BE2C (cell line): ENCODE results near the gene ORMDL3. TPM values are rescaled to one million over a fixed set of nuclear protein-coding genes. Genes with fewer than 3 reads are reported as not detected.

ENCODE experiments used
- DNase-seq: peaks from one replicate; pipeline ENCODE4 v3.0.0-alpha.2; 2020
- H3K27me3 ChIP-seq: fragments of 250-450 bp; sonication (Bioruptor Pico); 2 replicates; pipeline ENCODE4 v1.5.1; 2020; ENCODE audit warnings: mild to moderate bottlenecking
- H3K36me3 ChIP-seq: fragments of 250-450 bp; sonication (Bioruptor Pico); 2 replicates; pipeline ENCODE4 v1.5.1; 2020; ENCODE audit warnings: mild to moderate bottlenecking
- H3K4me1 ChIP-seq: fragments of 250-450 bp; sonication (Bioruptor Pico); 2 replicates; pipeline ENCODE4 v1.5.1; 2020
- H3K4me3 ChIP-seq: 2 replicates; pipeline ENCODE4 v1.5.1; 2011; ENCODE audit warnings: low read depth, low read length
- H3K9me3 ChIP-seq: fragments of 250-450 bp; sonication (Bioruptor Pico); 2 replicates; pipeline ENCODE4 v1.5.1; 2020
- polyA plus RNA-seq: library from polyadenylated mRNA; unstranded; fragments of >200 nt; gene quantifications from one replicate; pipeline ENCODE4 v1.2.1, GENCODE V29; 2012; ENCODE audit warnings: low read depth, missing spikeins; ENCODE audit not compliant: insufficient read length, insufficient read depth
- TF ChIP-seq, protein P1 (sequence below): IDR thresholded peaks from 2 replicates; pipeline ENCODE4 v1.5.1; 2012; ENCODE audit warnings: mild to moderate bottlenecking, low read depth, low read length

The ORMDL3 gene, protein sequence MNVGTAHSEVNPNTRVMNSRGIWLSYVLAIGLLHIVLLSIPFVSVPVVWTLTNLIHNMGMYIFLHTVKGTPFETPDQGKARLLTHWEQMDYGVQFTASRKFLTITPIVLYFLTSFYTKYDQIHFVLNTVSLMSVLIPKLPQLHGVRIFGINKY
- polyA plus RNA-seq: 63.1 TPM

DNA sequence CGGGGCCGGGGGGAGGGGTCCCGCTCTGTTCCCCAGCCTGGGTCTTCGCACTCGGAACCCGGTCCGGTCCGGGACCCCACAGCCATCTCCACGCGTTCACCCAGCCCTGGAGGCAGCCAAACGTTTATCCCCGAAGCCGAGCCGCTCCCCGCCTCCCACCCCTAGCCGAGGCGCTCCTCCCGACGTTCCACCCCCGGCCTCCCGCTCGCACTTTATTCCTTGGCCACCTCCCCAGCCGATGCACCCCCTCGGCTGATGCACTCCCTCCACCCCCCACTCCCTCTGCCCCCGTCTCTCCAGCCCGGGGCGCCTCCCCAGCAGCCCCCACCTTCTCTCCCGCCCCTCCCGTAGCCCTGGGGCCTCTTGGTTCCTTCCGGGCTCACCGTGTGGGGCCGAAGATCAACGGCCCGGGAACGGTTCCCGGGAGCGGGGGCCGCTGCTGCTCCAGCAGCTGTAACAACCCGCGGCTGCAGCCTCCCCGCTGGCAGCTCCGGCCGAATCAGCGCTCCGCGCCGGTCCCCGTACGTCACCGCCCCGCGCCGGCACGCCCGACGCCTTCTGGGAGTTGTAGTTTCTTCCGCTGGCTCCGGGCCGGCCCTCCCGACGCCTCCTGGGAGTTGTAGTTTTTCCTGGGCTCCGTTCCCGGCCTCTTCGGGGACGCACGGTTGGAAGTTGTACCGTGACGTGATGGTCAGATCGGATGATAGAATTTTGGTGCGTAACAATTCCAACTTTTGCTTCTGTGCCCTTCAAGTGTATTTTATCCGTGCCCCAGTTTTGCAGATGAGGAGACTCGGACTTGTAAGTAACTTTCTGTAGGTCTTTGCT, at the start of gene ORMDL3, which contains the start of gene LRRC3C:
ORMDL3 (minus strand) TSS at position 501 of the 828 bp plus-strand sequence. CDS start 3,398 bp downstream, outside the sequence.
LRRC3C (plus strand) TSS at position 632 of the 828 bp plus-strand sequence. CDS start 13,792 bp downstream, outside the sequence.
- DNase-seq: peak; percentile 96
- H3K4me1 ChIP-seq: peaks cover 20% of the 10 kb centered on the region
- peaks cover 16% of the 10 kb centered on the region for H3K36me3 ChIP-seq
- H3K9me3 ChIP-seq: no peaks in the 10 kb centered on the region
- TF ChIP-seq, protein P1, sequence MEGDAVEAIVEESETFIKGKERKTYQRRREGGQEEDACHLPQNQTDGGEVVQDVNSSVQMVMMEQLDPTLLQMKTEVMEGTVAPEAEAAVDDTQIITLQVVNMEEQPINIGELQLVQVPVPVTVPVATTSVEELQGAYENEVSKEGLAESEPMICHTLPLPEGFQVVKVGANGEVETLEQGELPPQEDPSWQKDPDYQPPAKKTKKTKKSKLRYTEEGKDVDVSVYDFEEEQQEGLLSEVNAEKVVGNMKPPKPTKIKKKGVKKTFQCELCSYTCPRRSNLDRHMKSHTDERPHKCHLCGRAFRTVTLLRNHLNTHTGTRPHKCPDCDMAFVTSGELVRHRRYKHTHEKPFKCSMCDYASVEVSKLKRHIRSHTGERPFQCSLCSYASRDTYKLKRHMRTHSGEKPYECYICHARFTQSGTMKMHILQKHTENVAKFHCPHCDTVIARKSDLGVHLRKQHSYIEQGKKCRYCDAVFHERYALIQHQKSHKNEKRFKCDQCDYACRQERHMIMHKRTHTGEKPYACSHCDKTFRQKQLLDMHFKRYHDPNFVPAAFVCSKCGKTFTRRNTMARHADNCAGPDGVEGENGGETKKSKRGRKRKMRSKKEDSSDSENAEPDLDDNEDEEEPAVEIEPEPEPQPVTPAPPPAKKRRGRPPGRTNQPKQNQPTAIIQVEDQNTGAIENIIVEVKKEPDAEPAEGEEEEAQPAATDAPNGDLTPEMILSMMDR: no peak
- H3K27me3 ChIP-seq: no peaks in the 10 kb centered on the region
- peak within 1 kb of the TSS; percentile 78 for H3K4me3 ChIP-seq

DNA sequence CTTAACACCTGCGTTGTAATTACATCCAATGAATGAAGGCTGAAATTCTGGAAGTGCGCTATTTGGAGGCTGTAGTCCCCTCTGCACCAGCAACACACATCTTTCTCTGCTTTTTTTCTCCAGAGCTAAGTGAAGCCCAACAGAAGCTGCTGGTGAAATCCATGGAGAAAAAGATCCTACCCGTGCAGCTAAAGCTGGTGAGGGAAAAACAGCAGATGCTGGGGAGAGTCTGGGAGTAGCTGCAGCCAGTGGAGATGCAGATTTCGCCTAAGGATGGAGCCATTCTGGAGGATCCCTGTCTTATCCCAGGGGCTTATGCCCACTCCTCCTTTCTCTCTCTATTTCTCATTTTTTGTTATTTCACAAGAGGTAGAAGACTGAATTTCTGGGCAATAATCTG, 48.4 kb upstream of the ORMDL3 start:
- Histone ChIP-seq H3K4me3 (no peak overlapping the region), H3K36me3 (no peaks in the 10 kb centered on the region), H3K9me3 (no peaks in the 10 kb centered on the region), H3K4me1 (no peaks in the 10 kb centered on the region), H3K27me3 (peaks cover 42% of the 10 kb centered on the region)
- no peak for DNase-seq
- TF ChIP-seq, protein P1: no peak

DNA sequence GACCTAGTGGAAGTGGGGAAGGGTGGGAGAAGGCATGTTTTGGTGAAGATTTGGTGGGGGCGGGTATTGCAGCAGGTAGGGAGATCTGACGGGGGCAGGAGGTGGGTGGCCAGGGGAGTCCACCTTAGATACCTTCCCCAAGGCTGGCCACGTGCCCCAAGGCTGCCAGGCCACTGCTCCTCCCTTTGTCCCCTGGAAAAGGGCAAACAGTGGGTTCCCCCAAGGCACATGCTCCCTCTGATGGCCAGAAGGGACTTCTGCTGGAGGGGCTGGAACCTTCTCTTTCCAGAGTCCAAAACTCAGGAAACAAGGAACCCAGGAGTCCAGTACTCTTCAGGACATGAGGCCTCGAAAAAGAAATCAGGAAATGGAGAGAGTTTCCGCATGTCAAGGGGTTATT, 47.0 kb upstream of the ORMDL3 start:
- Histone ChIP-seq H3K27me3 (peaks cover 55% of the 10 kb centered on the region), H3K4me1 (no peaks in the 10 kb centered on the region), H3K4me3 (no peak overlapping the region), H3K9me3 (no peaks in the 10 kb centered on the region), H3K36me3 (no peaks in the 10 kb centered on the region)
- TF ChIP-seq, protein P1: no peak
- DNase-seq: no peak

DNA sequence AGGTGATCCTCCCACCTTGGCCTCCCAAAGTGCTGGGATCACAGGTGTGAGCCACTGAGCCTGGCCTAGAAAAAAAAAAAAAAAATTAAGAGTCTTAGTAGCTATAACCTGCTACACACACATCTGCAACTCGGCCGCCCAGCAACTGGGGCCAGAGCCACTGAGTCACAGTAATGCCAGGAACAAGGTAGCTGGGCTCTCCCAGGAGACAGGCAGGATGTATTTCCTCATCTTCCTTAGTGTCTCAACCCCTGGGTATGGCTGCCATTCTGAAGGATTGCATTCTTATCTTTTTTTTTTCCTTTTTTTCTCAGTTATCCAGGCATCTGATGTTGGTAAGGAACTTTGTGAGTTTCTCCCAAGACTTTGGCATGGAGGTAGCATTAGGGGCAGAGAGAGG, 46.1 kb upstream of the ORMDL3 start:
- H3K9me3 ChIP-seq: no peaks in the 10 kb centered on the region
- H3K27me3 ChIP-seq: peaks cover 63% of the 10 kb centered on the region
- no peaks in the 10 kb centered on the region for H3K36me3 ChIP-seq
- H3K4me3 ChIP-seq: no peak overlapping the region
- DNase-seq: no peak
- no peaks in the 10 kb centered on the region for H3K4me1 ChIP-seq
- TF ChIP-seq, protein P1: no peak

DNA sequence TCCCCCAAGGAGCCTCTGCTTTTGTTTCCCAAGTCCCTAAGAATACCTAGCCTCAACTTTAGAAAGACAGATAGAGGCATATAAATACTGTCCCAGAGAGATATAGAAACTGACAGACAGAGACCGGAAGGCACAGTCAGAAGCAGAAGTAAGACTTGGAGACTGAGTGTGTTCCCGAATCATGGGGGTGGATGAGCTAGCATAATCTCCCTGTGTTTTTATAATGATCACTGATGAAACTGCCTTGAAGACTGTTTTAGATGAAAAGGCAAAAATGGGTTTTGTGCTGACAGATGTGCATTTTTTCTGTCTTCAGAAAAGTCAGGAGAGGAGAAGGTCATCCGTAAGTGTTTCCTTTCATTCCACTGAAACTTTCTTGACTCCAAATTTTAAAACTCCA, 44.9 kb upstream of the ORMDL3 start:
- Histone ChIP-seq H3K27me3 (peaks cover 71% of the 10 kb centered on the region), H3K4me3 (no peak overlapping the region), H3K4me1 (no peaks in the 10 kb centered on the region), H3K36me3 (no peaks in the 10 kb centered on the region), H3K9me3 (no peaks in the 10 kb centered on the region)
- TF ChIP-seq, protein P1: no peak
- no peak for DNase-seq
